Activated CD4-positive, CD25-positive, alpha-beta regulatory T cell treated with anti-CD3 and anti-CD28 coated beads, Interleukin-2, amount 50 U/mL, for 16 hours (primary cell): ENCODE results near the gene PXMP4.

Experiments
- DNase-seq: peaks from one replicate; pipeline ENCODE4 v3.0.0-alpha.2; 2020; ENCODE audit warnings: low read depth, low spot score

Gene PXMP4

GRCh38 chr20:33669873-33670640 lies 50.1 kb downstream of the PXMP4 start:
- DNase-seq: no peak

GRCh38 chr20:33669224-33669623 lies 50.9 kb downstream of the PXMP4 start:
- DNase-seq: no peak

- DNase-seq: no peak
Observed at GRCh38 chr20:33668466-33669155, 51.5 kb downstream of the PXMP4 start.

- DNase-seq: peak; percentile 64
Observed at GRCh38 chr20:33667676-33668465, 52.2 kb downstream of the PXMP4 start.

GRCh38 chr20:33667245-33667675 lies 52.9 kb downstream of the PXMP4 start:
- DNase-seq: no peak

- DNase-seq: peak; percentile 56
Observed at GRCh38 chr20:33666293-33667244, 53.5 kb downstream of the PXMP4 start, which contains the start of gene ACTL10. Gene ACTL10 (plus strand): TSS chr20:33666943. CDS start chr20:33667498, 555 bp downstream.

- no peak for DNase-seq
Observed at GRCh38 chr20:33664762-33665144, 55.4 kb downstream of the PXMP4 start.

- no peak for DNase-seq
Observed at GRCh38 chr20:33664085-33664761, 55.9 kb downstream of the PXMP4 start.

GRCh38 chr20:33663161-33664084 lies 56.7 kb downstream of the PXMP4 start:
- DNase-seq: peak; percentile 67

- no peak for DNase-seq
Observed at GRCh38 chr20:33662172-33662571, 57.9 kb downstream of the PXMP4 start, which contains the start of gene C20orf144. Gene C20orf144 (plus strand): TSS chr20:33662327. CDS start chr20:33662346, 19 bp downstream.

GRCh38 chr20:33660685-33661058 lies 59.4 kb downstream of the PXMP4 start:
- DNase-seq: no peak

- no peak for DNase-seq
Observed at GRCh38 chr20:33660035-33660684, 60.0 kb downstream of the PXMP4 start.

GRCh38 chr20:33659341-33660034 lies 60.6 kb downstream of the PXMP4 start:
- no peak for DNase-seq

- DNase-seq: no peak
Observed at GRCh38 chr20:33658929-33659328, 61.2 kb downstream of the PXMP4 start.

- no peak for DNase-seq
Observed at GRCh38 chr20:33658510-33658909, 61.6 kb downstream of the PXMP4 start.

- DNase-seq: no peak
Observed at GRCh38 chr20:33657704-33658095, 62.4 kb downstream of the PXMP4 start.

GRCh38 chr20:33656783-33657703 lies 63.1 kb downstream of the PXMP4 start:
- DNase-seq: no peak
